IMR-90 (cell line): ENCODE measurements around the gene PM20D1. TPM values are rescaled to one million over a fixed set of nuclear protein-coding genes. Genes with fewer than 3 reads are reported as not detected.

ENCODE experiments used
- ATAC-seq: fragments of 200-7000 bp; cut with Tn5 transposase; 2 replicates; pipeline ENCODE4 v1.9.1; 2020; ENCODE audit warnings: low read depth, mild to moderate bottlenecking, moderate library complexity
- BruUV-seq: library from RNA; stranded (reverse); fragments of 400-500 nt; replicated peaks from 2 replicates; lab custom pipeline; 2021; lab: Mats Ljungman, UMichigan
- CTCF ChIA-PET: fragments of 300-600 bp; formaldehyde crosslinking; extraction: SDS; loops from one replicate; lab custom pipeline; 2021; ENCODE audit warnings: antibody characterized with exemption; lab: Yijun Ruan, JAX
- POLR2A ChIA-PET: fragments of 300-600 bp; sonication (Branson Sonifier 250); formaldehyde crosslinking; loops from one replicate; lab custom pipeline; 2022; ENCODE audit warnings: antibody characterized with exemption; ENCODE audit not compliant: unreplicated experiment; lab: Charles Lee
- DNase-seq: peaks from one replicate; pipeline ENCODE4 v3.0.0; 2013
- H2AFZ ChIP-seq: replicated peaks from 2 replicates; pipeline ENCODE3; 2013; ENCODE audit warnings: low read length, mild to moderate bottlenecking; ENCODE audit not compliant: poor library complexity
- H2AK5ac ChIP-seq: 2 replicates; pipeline ENCODE4 v1.6.1; 2013; ENCODE audit warnings: low read depth, low read length, inconsistent platforms
- H2AK9ac ChIP-seq: replicated peaks from 2 replicates; pipeline ENCODE3; 2013; ENCODE audit warnings: mild to moderate bottlenecking, low read depth, low read length, moderate library complexity; ENCODE audit not compliant: poor library complexity
- H2BK120ac ChIP-seq: 2 replicates; pipeline ENCODE4 v1.6.1; 2013; ENCODE audit warnings: low read depth, low read length, inconsistent platforms
- H2BK15ac ChIP-seq: 3 replicates; pipeline ENCODE4 v1.6.1; 2013; ENCODE audit warnings: low read depth, low read length, inconsistent platforms
- H2BK20ac ChIP-seq: 2 replicates; pipeline ENCODE4 v1.6.1; 2013; ENCODE audit warnings: low read depth, mild to moderate bottlenecking, inconsistent platforms, low read length, moderate library complexity
- H2BK5ac ChIP-seq: 2 replicates; pipeline ENCODE4 v1.6.1; 2013; ENCODE audit warnings: mild to moderate bottlenecking, low read depth, low read length, inconsistent platforms; ENCODE audit not compliant: poor library complexity, severe bottlenecking
- H3K14ac ChIP-seq: replicated peaks from 2 replicates; pipeline ENCODE4 v1.6.1; 2013; ENCODE audit warnings: low read depth, low read length, inconsistent platforms
- H3K18ac ChIP-seq: 2 replicates; pipeline ENCODE4 v1.6.1; 2013; ENCODE audit warnings: low read depth, low read length, control low read depth
- H3K23ac ChIP-seq: 2 replicates; pipeline ENCODE4 v1.6.1; 2013; ENCODE audit warnings: low read depth, low read length, inconsistent platforms
- H3K27ac ChIP-seq: 2 replicates; pipeline ENCODE4 v1.5.1; 2013; ENCODE audit warnings: mild to moderate bottlenecking, control low read depth, low read length; ENCODE audit not compliant: insufficient read depth
- H3K27me3 ChIP-seq: 2 replicates; pipeline ENCODE4 v1.6.1; 2013; ENCODE audit warnings: low read length; ENCODE audit not compliant: control insufficient read depth, insufficient read depth
- H3K36me3 ChIP-seq: 2 replicates; pipeline ENCODE4 v1.6.1; 2013; ENCODE audit warnings: low read length, mixed read lengths; ENCODE audit not compliant: control insufficient read depth, insufficient read depth
- H3K4ac ChIP-seq: 2 replicates; pipeline ENCODE4 v1.6.1; 2013; ENCODE audit warnings: low read depth, low read length, inconsistent platforms
- H3K4me1 ChIP-seq: 2 replicates; pipeline ENCODE4 v1.6.1; 2013; ENCODE audit warnings: low read length, mixed read lengths; ENCODE audit not compliant: control insufficient read depth, insufficient read depth
- H3K4me2 ChIP-seq: 2 replicates; pipeline ENCODE4 v1.6.1; 2013; ENCODE audit warnings: low read depth, mild to moderate bottlenecking, control low read depth, low read length, moderate library complexity
- H3K4me3 ChIP-seq: 2 replicates; pipeline ENCODE4 v1.5.1; 2013; ENCODE audit warnings: low read depth, mild to moderate bottlenecking, control low read depth, low read length, moderate library complexity; ENCODE audit not compliant: insufficient read depth
- H3K56ac ChIP-seq: 2 replicates; pipeline ENCODE4 v1.6.1; 2013; ENCODE audit warnings: low read length, inconsistent platforms; ENCODE audit not compliant: insufficient read depth; ENCODE audit errors: extremely low read depth
- H3K79me1 ChIP-seq, 2 experiments: 2 replicates each; pipeline ENCODE4 v1.6.1; 2013; ENCODE audit warnings: low read length in 2 of 2, inconsistent platforms in 1 of 2, low read depth in 1 of 2
- H3K9ac ChIP-seq: 2 replicates; pipeline ENCODE4 v1.6.1; 2013; ENCODE audit warnings: low read depth, low read length, control low read depth
- H3K9me1 ChIP-seq: 2 replicates; pipeline ENCODE4 v1.6.1; 2013; ENCODE audit warnings: low read length, inconsistent platforms; ENCODE audit not compliant: insufficient read depth
- H3K9me3 ChIP-seq: 2 replicates; pipeline ENCODE4 v1.6.1; 2013; ENCODE audit warnings: low read length; ENCODE audit not compliant: control insufficient read depth, insufficient read depth
- H4K20me1 ChIP-seq: 2 replicates; pipeline ENCODE4 v1.6.1; 2013; ENCODE audit warnings: low read length, inconsistent platforms; ENCODE audit not compliant: insufficient read depth
- H4K5ac ChIP-seq: 2 replicates; pipeline ENCODE4 v1.6.1; 2013; ENCODE audit warnings: mild to moderate bottlenecking, low read depth, low read length, control low read depth
- H4K8ac ChIP-seq, 2 experiments: 2 replicates each; pipeline ENCODE4 v1.6.1; 2013; ENCODE audit warnings: low read depth in 2 of 2, low read length in 2 of 2, control low read depth in 1 of 2, inconsistent platforms in 1 of 2
- H4K91ac ChIP-seq: 2 replicates; pipeline ENCODE4 v1.6.1; 2013; ENCODE audit warnings: low read depth, low read length, inconsistent platforms; ENCODE audit not compliant: insufficient read depth
- BHLHE40 ChIP-seq: fragments of 150-350 bp; IDR thresholded peaks from 2 replicates; pipeline ENCODE4 v1.6.1; 2016; ENCODE audit warnings: mild to moderate bottlenecking, low read depth, low read length
- CEBPB ChIP-seq: IDR thresholded peaks from 2 replicates; pipeline ENCODE4 v1.6.1; 2012; ENCODE audit warnings: low read depth, low read length, improper control_type of control experiment
- CHD1 ChIP-seq: IDR thresholded peaks from 2 replicates; pipeline ENCODE4 v1.6.1; 2012; ENCODE audit warnings: low read depth, low read length, improper control_type of control experiment
- FOS ChIP-seq: fragments of 150-350 bp; IDR thresholded peaks from 2 replicates; pipeline ENCODE4 v1.6.1; 2016; ENCODE audit warnings: low read depth, low read length
- MAFK ChIP-seq: IDR thresholded peaks from 2 replicates; pipeline ENCODE4 v1.6.1; 2012; ENCODE audit warnings: low read depth, low read length, improper control_type of control experiment
- MAZ ChIP-seq: IDR thresholded peaks from 2 replicates; pipeline ENCODE4 v1.6.1; 2012; ENCODE audit warnings: low read depth, mild to moderate bottlenecking, low read length, improper control_type of control experiment, moderate library complexity, borderline replicate concordance
- MXI1 ChIP-seq: IDR thresholded peaks from 2 replicates; pipeline ENCODE4 v1.6.1; 2012; ENCODE audit warnings: low read depth, mild to moderate bottlenecking, low read length, moderate library complexity, borderline replicate concordance
- NFE2L2 ChIP-seq: fragments of 150-350 bp; IDR thresholded peaks from 2 replicates; pipeline ENCODE4 v1.6.1; 2016; ENCODE audit warnings: low read depth, mild to moderate bottlenecking, low read length
- POLR2A ChIP-seq: IDR thresholded peaks from 2 replicates; pipeline ENCODE4 v1.6.1; 2012; ENCODE audit warnings: mild to moderate bottlenecking, low read depth, low read length
- RAD21 ChIP-seq: IDR thresholded peaks from 2 replicates; pipeline ENCODE4 v1.6.1; 2012; ENCODE audit warnings: low read length, improper control_type of control experiment
- RCOR1 ChIP-seq: IDR thresholded peaks from 2 replicates; pipeline ENCODE4 v1.6.1; 2012; ENCODE audit warnings: mild to moderate bottlenecking, low read length, improper control_type of control experiment; ENCODE audit not compliant: insufficient replicate concordance
- RFX5 ChIP-seq: IDR thresholded peaks from 2 replicates; pipeline ENCODE4 v1.8.0; 2012; ENCODE audit warnings: low read depth, mild to moderate bottlenecking, low read length, moderate library complexity
- SMC3 ChIP-seq: fragments of 150-350 bp; IDR thresholded peaks from 2 replicates; pipeline ENCODE4 v1.6.1; 2016; ENCODE audit warnings: low read depth, mild to moderate bottlenecking, antibody characterized with exemption, low read length, moderate library complexity
- USF2 ChIP-seq: fragments of 150-350 bp; IDR thresholded peaks from 2 replicates; pipeline ENCODE4 v1.6.1; 2017; ENCODE audit warnings: mild to moderate bottlenecking, antibody characterized with exemption, low read length, low read depth
- WGBS, 2 experiments: methylation state at CpG; one replicate each; pipeline versions ENCODE4 v1.1.5 to v1.1.7; 2013; ENCODE audit warnings: missing lambda C conversion rate in 2 of 2; ENCODE audit not compliant: insufficient read length in 1 of 2; ENCODE audit errors: extremely low coverage in 2 of 2; 5-methylcytosine and 5-hydroxymethylcytosine counted together
- dilution Hi-C: fragments of 300-500 bp; cut with HindIII; formaldehyde crosslinking; loops from one replicate; pipeline ENCODE4 v1.14.3; 2018; ENCODE audit warnings: low sequenced_read_pairs; ENCODE audit not compliant: unreplicated experiment
- in situ Hi-C: fragments of 300-500 bp; cut with MboI; formaldehyde crosslinking; loops from 3 replicates; pipeline ENCODE4 v1.14.3; 2019; ENCODE audit warnings: low sequenced_read_pairs, inconsistent platforms, mixed read lengths
- intact Hi-C: fragments of 100-400 bp; cut with micrococcal nuclease; formaldehyde crosslinking; loops from 2 replicates; pipeline ENCODE4 v1.10.0; 2022
- polyA plus RNA-seq, 3 experiments: library from polyadenylated mRNA; depleted of rRNA; stranded (reverse); fragments of >200 nt; gene quantifications; 2 replicates each; pipeline ENCODE4 v1.2.3, GENCODE V29; 2012; ENCODE audit warnings: low replicate concordance in 1 of 3
- total RNA-seq: library from RNA; depleted of rRNA; stranded (reverse); fragments of >200 nt; gene quantifications from 2 replicates; pipeline ENCODE4 v1.2.3, GENCODE V29; 2012
- TF ChIP-seq, protein P1 (sequence below): conservative IDR thresholded peaks from 2 replicates; pipeline ENCODE4 v1.5.1; 2012; ENCODE audit warnings: mild to moderate bottlenecking, low read depth, low read length, improper control_type of control experiment
- TF ChIP-seq, protein P2 (sequence below): fragments of 150-350 bp; IDR thresholded peaks from 2 replicates; pipeline ENCODE4 v1.6.1; 2016; ENCODE audit warnings: low read depth, mild to moderate bottlenecking, low read length, moderate library complexity, borderline replicate concordance

PM20D1 gene
- total and polyA plus RNA-seq, 2 of the 4 experiments (the other 2 are of a cell fraction), result not detected

DNA sequence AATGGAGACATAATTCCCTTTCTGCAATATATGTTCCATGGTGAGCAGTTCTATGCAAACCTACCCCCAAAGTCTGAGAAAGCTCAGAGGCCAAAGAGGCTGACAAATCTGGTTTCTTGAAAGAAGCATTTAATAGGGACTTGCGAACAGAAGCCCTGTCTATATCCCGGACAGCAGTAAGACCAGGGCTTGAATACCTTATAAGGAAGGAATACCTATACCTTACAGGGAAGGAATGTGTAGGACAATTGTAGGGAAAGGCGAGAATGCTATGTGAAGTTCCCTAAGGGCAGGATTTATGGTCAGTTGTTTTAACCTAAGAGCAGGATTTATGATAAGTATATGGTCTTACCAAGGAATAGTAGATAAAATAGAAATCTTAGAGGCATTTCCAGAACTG, 31.9 kb downstream of the PM20D1 start:
- WGBS, 2 experiments, result no CpG with 5 or more reads among the region's 3 CpGs
- intact Hi-C loops, result no loop called here
- Histone ChIP-seq H3K9me1 (peaks cover 5% of the 10 kb centered on the region; the same call in 1 of the 2 replicates), H3K9ac (no peak overlapping the region), H3K14ac (no peak overlapping the region), H3K23ac (no peak overlapping the region), H3K27ac (no peak overlapping the region), H3K56ac (no peak overlapping the region), H2BK120ac (no peak overlapping the region), H2BK15ac (no peak overlapping the region), H3K4me2 (no peak overlapping the region), H3K79me1 (peaks cover 0 to 6% of the 10 kb centered on the region in 2 experiments; a peak in 1 of 4 replicates), H3K4ac (no peak overlapping the region), H3K27me3 (peaks cover 3% of the 10 kb centered on the region; the same call in 1 of the 2 replicates), H3K36me3 (no peaks in the 10 kb centered on the region), H3K18ac (no peak overlapping the region), H4K5ac (no peak overlapping the region), H4K91ac (no peak overlapping the region), H2AFZ (no peak overlapping the region), H3K9me3 (no peaks in the 10 kb centered on the region), H2BK5ac (no peak overlapping the region), H4K20me1 (no peaks in the 10 kb centered on the region), H3K4me3 (no peak overlapping the region), H2AK5ac (no peak overlapping the region), H2BK20ac (no peak overlapping the region), H4K8ac (no peak overlapping the region), H3K4me1 (peaks cover 3% of the 10 kb centered on the region; the same call in 1 of the 2 replicates), H2AK9ac (no peak overlapping the region)
- CTCF ChIA-PET, result no interaction called here
- POLR2A ChIA-PET, result no interaction called here
- DNase-seq, result no peak
- TF ChIP-seq CHD1 (no peak), USF2 (no peak), RFX5 (no peak), POLR2A (no peak), BHLHE40 (no peak), MXI1 (no peak), SMC3 (no peak), CEBPB (no peak), NFE2L2 (no peak), RCOR1 (no peak), MAZ (no peak), FOS (no peak), MAFK (no peak), RAD21 (no peak)
- TF ChIP-seq, protein P1, sequence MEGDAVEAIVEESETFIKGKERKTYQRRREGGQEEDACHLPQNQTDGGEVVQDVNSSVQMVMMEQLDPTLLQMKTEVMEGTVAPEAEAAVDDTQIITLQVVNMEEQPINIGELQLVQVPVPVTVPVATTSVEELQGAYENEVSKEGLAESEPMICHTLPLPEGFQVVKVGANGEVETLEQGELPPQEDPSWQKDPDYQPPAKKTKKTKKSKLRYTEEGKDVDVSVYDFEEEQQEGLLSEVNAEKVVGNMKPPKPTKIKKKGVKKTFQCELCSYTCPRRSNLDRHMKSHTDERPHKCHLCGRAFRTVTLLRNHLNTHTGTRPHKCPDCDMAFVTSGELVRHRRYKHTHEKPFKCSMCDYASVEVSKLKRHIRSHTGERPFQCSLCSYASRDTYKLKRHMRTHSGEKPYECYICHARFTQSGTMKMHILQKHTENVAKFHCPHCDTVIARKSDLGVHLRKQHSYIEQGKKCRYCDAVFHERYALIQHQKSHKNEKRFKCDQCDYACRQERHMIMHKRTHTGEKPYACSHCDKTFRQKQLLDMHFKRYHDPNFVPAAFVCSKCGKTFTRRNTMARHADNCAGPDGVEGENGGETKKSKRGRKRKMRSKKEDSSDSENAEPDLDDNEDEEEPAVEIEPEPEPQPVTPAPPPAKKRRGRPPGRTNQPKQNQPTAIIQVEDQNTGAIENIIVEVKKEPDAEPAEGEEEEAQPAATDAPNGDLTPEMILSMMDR, result no peak
- TF ChIP-seq, protein P2, sequence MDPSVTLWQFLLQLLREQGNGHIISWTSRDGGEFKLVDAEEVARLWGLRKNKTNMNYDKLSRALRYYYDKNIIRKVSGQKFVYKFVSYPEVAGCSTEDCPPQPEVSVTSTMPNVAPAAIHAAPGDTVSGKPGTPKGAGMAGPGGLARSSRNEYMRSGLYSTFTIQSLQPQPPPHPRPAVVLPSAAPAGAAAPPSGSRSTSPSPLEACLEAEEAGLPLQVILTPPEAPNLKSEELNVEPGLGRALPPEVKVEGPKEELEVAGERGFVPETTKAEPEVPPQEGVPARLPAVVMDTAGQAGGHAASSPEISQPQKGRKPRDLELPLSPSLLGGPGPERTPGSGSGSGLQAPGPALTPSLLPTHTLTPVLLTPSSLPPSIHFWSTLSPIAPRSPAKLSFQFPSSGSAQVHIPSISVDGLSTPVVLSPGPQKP, result no peak
- BruUV-seq, result no TSS peak
- in situ Hi-C loops, result no loop called here
- dilution Hi-C loops, result no loop called here
- ATAC-seq, result no peak
